KMS-11 (cell line): Measurements from ENCODE around the gene PIP4K2A.
"Not testable (repeated sequence)": the region's sequence is repeated elsewhere in the genome, so short reads cannot be mapped to it uniquely, and the experiment has no call there.

ENCODE experiments used
- H2AFZ ChIP-seq: fragments of 200-600 bp; sonication (generic); 2 replicates; pipeline ENCODE4 v1.6.1; 2016; ENCODE audit warnings: antibody characterized with exemption, mixed run types, low read depth
- H3K27ac ChIP-seq: fragments of 200-600 bp; sonication (generic); 2 replicates; pipeline ENCODE4 v1.6.1; 2016; ENCODE audit warnings: mild to moderate bottlenecking, mixed run types
- H3K27me3 ChIP-seq: fragments of 200-600 bp; sonication (generic); 2 replicates; pipeline ENCODE4 v1.6.1; 2017; ENCODE audit warnings: mild to moderate bottlenecking, low read depth, mixed run types, moderate library complexity; ENCODE audit not compliant: insufficient read depth
- H3K36me3 ChIP-seq: fragments of 200-600 bp; sonication (generic); 2 replicates; pipeline ENCODE4 v1.6.1; 2017; ENCODE audit warnings: mild to moderate bottlenecking, mixed run types; ENCODE audit not compliant: insufficient read depth
- H3K4me1 ChIP-seq: fragments of 200-600 bp; sonication (generic); 2 replicates; pipeline ENCODE4 v1.6.1; 2016; ENCODE audit warnings: mild to moderate bottlenecking, low read depth, mixed run types; ENCODE audit not compliant: poor library complexity, severe bottlenecking
- H3K4me2 ChIP-seq: fragments of 200-600 bp; sonication (generic); 2 replicates; pipeline ENCODE4 v1.7.0; 2016; ENCODE audit warnings: mild to moderate bottlenecking, mixed run types
- H3K4me3 ChIP-seq: fragments of 200-600 bp; sonication (generic); IDR thresholded peaks from 2 replicates; pipeline ENCODE4 v1.6.1; 2017; ENCODE audit warnings: low read depth, low read length, mixed read lengths; ENCODE audit not compliant: insufficient read depth
- H3K79me2 ChIP-seq: fragments of 200-600 bp; sonication (generic); 2 replicates; pipeline ENCODE4 v1.6.1; 2016; ENCODE audit warnings: low read depth, mixed run types; ENCODE audit not compliant: insufficient read depth
- H3K9ac ChIP-seq: fragments of 200-600 bp; sonication (generic); 2 replicates; pipeline ENCODE4 v1.6.1; 2016; ENCODE audit warnings: mild to moderate bottlenecking, mixed run types
- H4K20me1 ChIP-seq: fragments of 200-600 bp; sonication (generic); 2 replicates; pipeline ENCODE4 v1.6.1; 2016; ENCODE audit warnings: mild to moderate bottlenecking, mixed run types; ENCODE audit not compliant: insufficient read depth
- CTCF ChIP-seq: fragments of 200-600 bp; sonication (generic); conservative IDR thresholded peaks from 2 replicates; pipeline ENCODE4 v1.6.1; 2017; ENCODE audit warnings: low read depth, mild to moderate bottlenecking, antibody characterized with exemption, low read length, moderate library complexity, mixed read lengths

PIP4K2A gene

GRCh38 chr10:22754296-22754695, 39.9 kb upstream of the PIP4K2A start:
- no peaks in the 10 kb centered on the region for H3K36me3 ChIP-seq
- no peak overlapping the region for H2AFZ ChIP-seq
- H3K4me3 ChIP-seq = no peak overlapping the region
- no peak overlapping the region for H3K9ac ChIP-seq
- peaks cover 20% of the 10 kb centered on the region for H3K4me1 ChIP-seq
- H4K20me1 ChIP-seq = no peaks in the 10 kb centered on the region
- TF ChIP-seq CTCF = no peak
- no peak overlapping the region for H3K4me2 ChIP-seq
- no peaks in the 10 kb centered on the region for H3K79me2 ChIP-seq
- H3K27me3 ChIP-seq = no peaks in the 10 kb centered on the region
- no peak overlapping the region for H3K27ac ChIP-seq

- Histone ChIP-seq H2AFZ (no peak overlapping the region), H3K4me2 (no peak overlapping the region), H3K9ac (no peak overlapping the region), H3K4me1 (peaks cover 20% of the 10 kb centered on the region), H3K4me3 (no peak overlapping the region), H3K36me3 (no peaks in the 10 kb centered on the region), H3K27me3 (no peaks in the 10 kb centered on the region), H4K20me1 (no peaks in the 10 kb centered on the region), H3K79me2 (no peaks in the 10 kb centered on the region), H3K27ac (no peak overlapping the region)
- TF ChIP-seq CTCF = no peak
Measured at GRCh38 chr10:22753786-22754185, 39.4 kb upstream of the PIP4K2A start.

- Histone ChIP-seq H3K27ac (no peak overlapping the region), H2AFZ (no peak overlapping the region)
Measured at GRCh38 chr10:22752272-22752889, 38.0 kb upstream of the PIP4K2A start.

GRCh38 chr10:22750131-22750530, 35.8 kb upstream of the PIP4K2A start:
- no peaks in the 10 kb centered on the region for H3K36me3 ChIP-seq
- H3K27ac ChIP-seq = no peak overlapping the region
- H3K27me3 ChIP-seq = no peaks in the 10 kb centered on the region
- no peak overlapping the region for H3K9ac ChIP-seq
- H3K4me1 ChIP-seq = peaks cover 20% of the 10 kb centered on the region
- no peak overlapping the region for H2AFZ ChIP-seq
- H4K20me1 ChIP-seq = no peaks in the 10 kb centered on the region
- no peaks in the 10 kb centered on the region for H3K79me2 ChIP-seq
- no peak for TF ChIP-seq CTCF
- H3K4me2 ChIP-seq = no peak overlapping the region
- H3K4me3 ChIP-seq = no peak overlapping the region

More at GRCh38 chr10:22752272-22752889, 38.0 kb upstream of the PIP4K2A start:
- Histone ChIP-seq H3K4me2 (peak overlapping the region; percentile 57), H3K4me1 (peaks cover 20% of the 10 kb centered on the region), H3K36me3 (no peaks in the 10 kb centered on the region), H3K9ac (no peak overlapping the region), H3K79me2 (no peaks in the 10 kb centered on the region), H3K4me3 (no peak overlapping the region), H3K27me3 (no peaks in the 10 kb centered on the region), H4K20me1 (no peaks in the 10 kb centered on the region)
- TF ChIP-seq CTCF = no peak

- H3K4me2 ChIP-seq, H3K79me2 ChIP-seq, H3K27ac ChIP-seq, H4K20me1 ChIP-seq, H3K4me1 ChIP-seq, H2AFZ ChIP-seq, H3K4me3 ChIP-seq, H3K27me3 ChIP-seq, H3K9ac ChIP-seq, H3K36me3 ChIP-seq: not testable (repeated sequence)
Measured at GRCh38 chr10:22744858-22745257, 30.5 kb upstream of the PIP4K2A start.
